K562 (cell line): ENCODE measurements around the gene EPHB4. TPM values are rescaled to one million over a fixed set of nuclear protein-coding genes. Genes with fewer than 3 reads are reported as not detected.

ENCODE experiments used
- CBX8 ChIP-seq: fragments of 200-600 bp; sonication (generic); IDR thresholded peaks from 2 replicates; pipeline ENCODE4 v1.6.1; 2012; ENCODE audit warnings: borderline replicate concordance, mixed run types, low read depth, mild to moderate bottlenecking, moderate library complexity, mixed read lengths, low read length, control low read depth, inconsistent platforms; ENCODE audit not compliant: poor library complexity, severe bottlenecking; ENCODE audit errors: extremely low read depth
- CREB1 ChIP-seq, 2 experiments: sonication (generic) in 1 of 2; formaldehyde crosslinking in 1 of 2; IDR thresholded peaks; 2 replicates each; pipeline versions ENCODE4 v1.6.1 to v1.8.0; 2012 to 2022; ENCODE audit warnings: inconsistent platforms in 1 of 2, mild to moderate bottlenecking in 1 of 2, missing genetic modification reagents in 1 of 2, moderate library complexity in 1 of 2
- GTF2F1 ChIP-seq: IDR thresholded peaks from 2 replicates; pipeline ENCODE4 v1.6.1; 2011; ENCODE audit warnings: low read depth, low read length, improper control_type of control experiment
- ILF3 ChIP-seq: fragments of 450-650 bp; IDR thresholded peaks from 2 replicates; pipeline ENCODE4 v1.6.1; 2018; ENCODE audit warnings: antibody characterized with exemption, mild to moderate bottlenecking, moderate library complexity, borderline replicate concordance
- MEF2D ChIP-seq: conservative IDR thresholded peaks from 2 replicates; pipeline ENCODE4 v1.6.1; 2016; ENCODE audit warnings: low read depth, missing genetic modification characterization, missing compliant biosample characterization
- NCOA4 ChIP-seq: fragments of 450-650 bp; IDR thresholded peaks from 2 replicates; pipeline ENCODE4 v1.6.1; 2018; ENCODE audit warnings: mild to moderate bottlenecking; ENCODE audit not compliant: partially characterized antibody
- POLR2AphosphoS2 ChIP-seq: IDR thresholded peaks from 2 replicates; pipeline ENCODE4 v1.6.1; 2012; ENCODE audit warnings: low read length, improper control_type of control experiment
- REST ChIP-seq, 2 experiments: fragments of 450-650 bp; formaldehyde crosslinking in 1 of 2; IDR thresholded peaks; 2 replicates each; pipeline versions ENCODE4 v1.4.0 to v1.6.1; 2014 to 2020; ENCODE audit warnings: mild to moderate bottlenecking in 2 of 2, borderline replicate concordance in 1 of 2, low read depth in 1 of 2
- RFX1 ChIP-seq: fragments of 450-650 bp; IDR thresholded peaks from 2 replicates; pipeline ENCODE4 v1.6.1; 2016; ENCODE audit warnings: mild to moderate bottlenecking, moderate library complexity
- TAF7 ChIP-seq: fragments of 450-650 bp; IDR thresholded peaks from 2 replicates; pipeline ENCODE4 v1.6.1; 2016; ENCODE audit warnings: missing genetic modification characterization, missing compliant biosample characterization
- U2AF2 ChIP-seq: fragments of 200-400 bp; formaldehyde crosslinking; optimal IDR thresholded peaks from 2 replicates; pipeline ENCODE3; 2017; ENCODE audit warnings: low read depth, mild to moderate bottlenecking, low read length
- ZBTB12 ChIP-seq: fragments of 250-450 bp; sonication (Bioruptor Pico); IDR thresholded peaks from 2 replicates; pipeline ENCODE4 v1.4.0; 2020
- ZBTB26 ChIP-seq: fragments of 450-650 bp; formaldehyde crosslinking; IDR thresholded peaks from 2 replicates; pipeline ENCODE4 v1.4.0; 2022; ENCODE audit warnings: missing genetic modification characterization
- ZBTB9 ChIP-seq: fragments of 450-650 bp; formaldehyde crosslinking; IDR thresholded peaks from 2 replicates; pipeline ENCODE4 v1.4.0; 2020; ENCODE audit warnings: mild to moderate bottlenecking, moderate library complexity
- ZNF212 ChIP-seq: fragments of 450-650 bp; formaldehyde crosslinking; IDR thresholded peaks from 2 replicates; pipeline ENCODE4 v1.4.0; 2020; ENCODE audit warnings: mild to moderate bottlenecking
- ZNF589 ChIP-seq: fragments of 200-800 bp; sonication (Bioruptor generic); IDR thresholded peaks from 2 replicates; pipeline ENCODE4 v1.6.1; 2016; ENCODE audit warnings: low read depth, missing genetic modification characterization, missing compliant biosample characterization
- polyA plus RNA-seq, 8 experiments: library from polyadenylated mRNA; depleted of rRNA in 4 of 8; stranded (reverse) in 5 of 8; unstranded in 3 of 8; fragments of >200 nt; fragmentation: Nextera tagmentation in 2 of 8; fragmentation: Illumina TruSeq in 1 of 8; extraction: Ambion mirVana in 2 of 8; extraction: Trizol in 1 of 8; gene quantifications; 2 replicates each; pipeline versions ENCODE4 v1.2.1 to v1.2.3, GENCODE V29; 2011 to 2014; ENCODE audit warnings: inconsistent platforms in 1 of 8, missing spikeins in 1 of 8
- total RNA-seq, 7 experiments: library from RNA; depleted of rRNA in 6 of 7; stranded (reverse); fragments of >200 nt in 6 of 7; fragmentation: Illumina TruSeq in 2 of 7; extraction: Trizol in 2 of 7; gene quantifications; 2 replicates each; pipeline versions ENCODE4 v1.2.1 to v1.2.3, GENCODE V29; 2011 to 2021; ENCODE audit warnings: low replicate concordance in 1 of 7

Gene EPHB4
- total and polyA plus RNA-seq, 9 of the 15 experiments (the other 6 are each of a cell fraction or from before 2014, with no cell fraction given): 1.2 to 82.1 (median 37.9) TPM

- TF ChIP-seq TAF7 (tag): no peak
- TF ChIP-seq ZNF589 (CRISPR knock-in tag): no peak
- no peak for TF ChIP-seq U2AF2
- TF ChIP-seq NCOA4: peak; percentile 72
- TF ChIP-seq RFX1: no peak
- TF ChIP-seq ILF3: no peak
- TF ChIP-seq CBX8: no peak
- TF ChIP-seq ZBTB9 (CRISPR knock-in tag): no peak
- no peak for TF ChIP-seq ZBTB12 (CRISPR knock-in tag)
- no peak for TF ChIP-seq POLR2AphosphoS2
- no peak for TF ChIP-seq REST (IDR thresholded peaks at IDR 0.05; ENCODE audit: borderline replicate concordance)
- TF ChIP-seq REST (CRISPR knock-in tag; IDR thresholded peaks at IDR 0.05; ENCODE audit: low read depth): no peak
- TF ChIP-seq ZNF212 (CRISPR knock-in tag): no peak
- no peak for TF ChIP-seq MEF2D
- no peak for TF ChIP-seq CREB1 (IDR thresholded peaks at IDR 0.05)
- TF ChIP-seq CREB1 (CRISPR knock-in tag; IDR thresholded peaks at IDR 0.05): no peak
- TF ChIP-seq GTF2F1: no peak
- TF ChIP-seq ZBTB26 (CRISPR knock-in tag): peak; percentile 95
These were observed 13.3 kb upstream of the EPHB4 start (continued) for GRCh38 chr7:100840470-100841100.
